Erythroblast (primary cell): ENCODE measurements around the gene OR14I1.

Experiments used
- GATA1 ChIP-seq: IDR thresholded peaks from 2 replicates; pipeline ENCODE4 v1.6.1; 2011; ENCODE audit warnings: low read depth, mild to moderate bottlenecking, control low read depth, low read length, moderate library complexity
- POLR2A ChIP-seq: IDR thresholded peaks from 2 replicates; pipeline ENCODE4 v1.6.1; 2011; ENCODE audit warnings: mild to moderate bottlenecking, low read length

DNA sequence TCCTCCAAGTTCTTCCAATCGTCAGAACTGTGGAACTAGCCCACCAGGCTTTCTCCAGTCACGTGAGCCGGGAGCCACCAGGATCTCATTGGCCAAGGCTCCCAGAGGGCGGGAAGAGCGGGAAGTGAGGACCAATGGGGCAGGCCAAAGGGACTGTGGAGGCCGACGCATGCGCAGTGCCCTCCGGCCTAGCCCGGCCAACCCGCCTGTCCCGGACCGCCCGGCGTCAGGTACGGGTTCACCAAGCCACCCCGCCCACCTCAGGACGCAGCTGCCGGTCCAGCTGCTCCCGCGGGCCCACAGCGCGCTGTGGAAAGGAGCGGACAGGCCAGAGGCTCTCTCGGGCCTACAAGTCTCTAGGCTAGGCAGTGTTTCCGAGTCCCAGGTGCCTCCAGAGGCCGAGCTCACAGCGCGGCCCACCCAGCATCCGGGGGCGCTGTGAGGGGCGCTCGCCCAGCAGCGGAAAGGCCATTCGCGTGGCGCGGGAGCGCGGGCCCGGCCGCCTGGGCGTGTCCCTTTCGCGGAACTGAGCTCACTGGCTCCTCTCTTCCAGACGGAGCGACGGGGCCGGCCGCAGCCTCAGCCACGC, 10.9 kb downstream of the OR14I1 start:
- TF ChIP-seq POLR2A = no peak
- TF ChIP-seq GATA1 = no peak
